Lung (tissue), 12 donors: Measurements from ENCODE around the gene ANKRD40. TPM values are rescaled to one million over a fixed set of nuclear protein-coding genes. Genes with fewer than 3 reads are reported as not detected.
"Not testable (repeated sequence)": the region's sequence is repeated elsewhere in the genome, so short reads cannot be mapped to it uniquely, and the experiment has no call there.

ENCODE experiments used
- ATAC-seq: fragments of 200-7000 bp; cut with Tn5 transposase; one replicate; pipeline ENCODE4 v1.9.1; 2020; ENCODE audit warnings: moderate number of reproducible peaks; ENCODE audit not compliant: insufficient read depth, low FRiP score
- DNase-seq, 3 donors: peaks; one replicate each; pipeline ENCODE4 v3.0.0-alpha.2; 2013 to 2017
- H3K27ac ChIP-seq, 2 donors: one replicate each; pipeline ENCODE4 v1.5.1; 2013; ENCODE audit warnings: mild to moderate bottlenecking in 2 of 2, moderate library complexity in 2 of 2, control low read depth in 1 of 2, inconsistent platforms in 1 of 2, low read depth in 1 of 2, low read length in 1 of 2
- H3K27me3 ChIP-seq, 3 donors: one replicate each; pipeline ENCODE4 v1.5.1; 2013; ENCODE audit warnings: low read length in 2 of 3; ENCODE audit not compliant: control insufficient read depth in 3 of 3, insufficient read depth in 3 of 3
- H3K36me3 ChIP-seq, 4 donors: one replicate each; pipeline ENCODE4 v1.5.1; 2013; ENCODE audit warnings: low read length in 4 of 4, mild to moderate bottlenecking in 1 of 4, moderate library complexity in 1 of 4; ENCODE audit not compliant: control insufficient read depth in 4 of 4, insufficient read depth in 4 of 4
- H3K4me1 ChIP-seq, 5 donors: one replicate each; pipeline ENCODE4 v1.5.1; 2013; ENCODE audit warnings: low read length in 5 of 5, mild to moderate bottlenecking in 2 of 5, moderate library complexity in 1 of 5; ENCODE audit not compliant: control insufficient read depth in 5 of 5, insufficient read depth in 5 of 5
- H3K4me3 ChIP-seq: one replicate; pipeline ENCODE4 v1.5.1; 2013; ENCODE audit warnings: mild to moderate bottlenecking, control low read depth, moderate library complexity
- H3K9ac ChIP-seq, 2 donors: one replicate each; pipeline ENCODE4 v1.5.1; 2013; ENCODE audit warnings: low read length in 2 of 2, control low read depth in 1 of 2; ENCODE audit not compliant: insufficient read depth in 1 of 2
- H3K9me3 ChIP-seq, 4 donors: one replicate each; pipeline ENCODE4 v1.5.1; 2013; ENCODE audit warnings: low read length in 3 of 4, mild to moderate bottlenecking in 1 of 4, moderate library complexity in 1 of 4; ENCODE audit not compliant: control insufficient read depth in 4 of 4, insufficient read depth in 3 of 4
- WGBS, 2 donors: extraction: QIAGEN DNeasy Blood & Tissue Kit; methylation state at CpG; one replicate each; pipeline ENCODE4 v1.1.7; 2013; 5-methylcytosine and 5-hydroxymethylcytosine counted together
- polyA plus RNA-seq, 2 donors: library from polyadenylated mRNA; stranded (reverse); fragments of 200-250 nt; gene quantifications; one replicate each; pipeline ENCODE4 v1.2.1, GENCODE V29; 2013
- total RNA-seq, 2 donors: library from RNA; depleted of rRNA in 1 of 2; stranded (reverse); fragments of >200 nt in 1 of 2; gene quantifications; one replicate each; pipeline ENCODE4 v1.2.1, GENCODE V29; 2014 to 2021
- TF ChIP-seq, protein P1 (sequence below): IDR thresholded peaks from 2 replicates; pipeline ENCODE4 v1.5.1; 2012; ENCODE audit warnings: mild to moderate bottlenecking; ENCODE audit errors: control extremely low read depth, extremely low read depth
- donor health status: control.
- donor health status: control.
- donor health status: Bipolar disorder and iron deficiency.
- donor health status: healthy.
- donor health status: DM: yes; HTN: yes; CAD: no.

The ANKRD40 gene
- total and polyA plus RNA-seq, 4 donors, result 14.6 to 38.9 (median 25.1) TPM

DNA sequence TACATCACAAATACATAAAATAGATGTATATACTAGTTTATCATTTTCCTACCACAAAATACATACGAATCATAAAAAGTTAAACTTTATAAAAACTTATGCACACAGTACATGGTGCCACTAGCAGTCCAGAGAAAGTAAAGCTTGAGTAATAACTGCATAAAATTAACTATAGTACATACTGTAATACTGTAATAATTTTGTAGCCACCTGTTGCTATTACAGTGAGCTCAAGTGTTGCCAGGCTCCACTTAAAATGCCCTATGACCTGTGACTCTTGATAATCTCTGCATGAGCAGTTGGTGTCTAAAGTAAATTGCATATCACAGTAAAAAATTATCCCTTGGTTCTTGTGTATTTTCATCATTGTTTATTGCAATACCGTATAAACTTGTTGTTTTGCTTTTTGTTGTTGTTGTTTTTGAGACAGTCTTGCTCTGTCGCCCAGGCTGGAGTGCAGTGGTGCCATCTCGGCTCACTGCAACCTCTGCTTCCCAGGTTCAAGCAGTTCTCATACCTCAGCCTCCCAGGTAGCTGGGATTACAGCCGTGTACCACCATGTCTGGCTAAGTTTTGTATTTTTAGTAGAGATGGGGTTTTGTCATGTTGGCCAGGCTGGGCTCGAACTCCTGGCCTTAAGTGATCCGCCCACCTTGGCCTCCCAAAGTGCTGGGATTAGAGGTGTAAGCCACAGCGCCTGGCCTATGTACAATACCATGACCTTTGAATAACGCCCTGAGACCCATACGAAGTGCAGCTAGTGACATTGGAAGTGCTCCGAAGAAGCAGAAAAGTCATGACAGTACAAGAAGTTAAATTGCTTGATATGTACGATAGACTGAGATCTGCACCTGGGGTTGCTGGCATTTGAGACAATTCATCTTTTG is 18.3 kb upstream of the ANKRD40 start:
- ATAC-seq, result no peak
- H3K4me3 ChIP-seq, result no peak overlapping the region
- WGBS, 2 donors, result 83 to 88% methylated on average over 12 of the region's 12 CpGs
- no peak for DNase-seq
- TF ChIP-seq, protein P1, sequence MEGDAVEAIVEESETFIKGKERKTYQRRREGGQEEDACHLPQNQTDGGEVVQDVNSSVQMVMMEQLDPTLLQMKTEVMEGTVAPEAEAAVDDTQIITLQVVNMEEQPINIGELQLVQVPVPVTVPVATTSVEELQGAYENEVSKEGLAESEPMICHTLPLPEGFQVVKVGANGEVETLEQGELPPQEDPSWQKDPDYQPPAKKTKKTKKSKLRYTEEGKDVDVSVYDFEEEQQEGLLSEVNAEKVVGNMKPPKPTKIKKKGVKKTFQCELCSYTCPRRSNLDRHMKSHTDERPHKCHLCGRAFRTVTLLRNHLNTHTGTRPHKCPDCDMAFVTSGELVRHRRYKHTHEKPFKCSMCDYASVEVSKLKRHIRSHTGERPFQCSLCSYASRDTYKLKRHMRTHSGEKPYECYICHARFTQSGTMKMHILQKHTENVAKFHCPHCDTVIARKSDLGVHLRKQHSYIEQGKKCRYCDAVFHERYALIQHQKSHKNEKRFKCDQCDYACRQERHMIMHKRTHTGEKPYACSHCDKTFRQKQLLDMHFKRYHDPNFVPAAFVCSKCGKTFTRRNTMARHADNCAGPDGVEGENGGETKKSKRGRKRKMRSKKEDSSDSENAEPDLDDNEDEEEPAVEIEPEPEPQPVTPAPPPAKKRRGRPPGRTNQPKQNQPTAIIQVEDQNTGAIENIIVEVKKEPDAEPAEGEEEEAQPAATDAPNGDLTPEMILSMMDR, result no peak
- H3K9ac ChIP-seq, result no peak overlapping the region
- peaks cover 0 to 3% (median 0%) of the 10 kb centered on the region in 4 donors for H3K36me3 ChIP-seq
- H3K27ac ChIP-seq, result no peak overlapping the region
- H3K27me3 ChIP-seq, result no peaks in the 10 kb centered on the region
- H3K9me3 ChIP-seq, result no peaks in the 10 kb centered on the region
- H3K4me1 ChIP-seq, result peaks cover 0 to 44% (median 16%) of the 10 kb centered on the region in 5 donors

DNA sequence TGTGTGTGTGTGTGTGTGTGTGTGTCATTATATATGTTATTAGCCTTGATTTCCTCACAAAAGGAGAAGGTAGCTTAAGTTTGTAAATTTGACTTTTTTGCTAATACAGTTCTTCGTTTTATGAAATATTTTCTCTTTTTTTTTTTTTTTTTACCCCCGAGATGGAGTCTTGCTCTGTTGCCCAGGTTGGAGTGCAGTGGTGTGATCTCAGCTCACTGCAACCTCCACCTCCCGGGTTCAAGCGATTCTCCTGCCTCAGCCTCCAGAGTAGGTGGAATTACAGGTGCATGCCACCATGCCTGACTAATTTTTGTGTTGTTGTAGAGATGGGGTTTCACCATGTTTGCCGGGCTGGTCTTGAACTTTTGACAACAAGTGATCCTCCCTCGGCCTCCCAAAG is 16.9 kb upstream of the ANKRD40 start:
- not testable (repeated sequence) for H3K9me3 ChIP-seq, H3K9ac ChIP-seq, H3K36me3 ChIP-seq, H3K4me3 ChIP-seq, H3K27ac ChIP-seq, H3K27me3 ChIP-seq, ATAC-seq, DNase-seq
- 90 to 98% methylated on average over 6 of the region's 6 CpGs for WGBS, 2 donors
- peaks cover 0 to 40% (median 17%) of the 10 kb centered on the region in 5 donors for H3K4me1 ChIP-seq

DNA sequence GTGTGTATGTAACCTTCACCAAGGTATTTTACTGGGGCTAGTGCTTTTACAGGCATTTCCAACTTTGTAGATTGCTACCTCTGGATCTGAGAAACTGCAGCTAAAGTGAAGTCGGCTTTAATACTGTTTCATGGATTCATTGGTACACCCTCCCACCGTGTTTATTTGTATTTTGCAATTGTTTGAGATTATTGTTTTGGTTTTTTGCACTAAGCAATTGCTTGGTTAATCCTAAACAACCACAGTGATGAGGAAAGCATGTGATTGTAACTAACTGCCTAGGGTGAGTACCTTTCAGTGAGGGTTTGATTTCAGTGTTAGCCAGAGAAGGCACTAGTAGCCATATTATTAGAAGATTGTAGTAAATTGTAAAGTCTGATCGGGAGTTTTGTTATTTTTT is 15.0 kb upstream of the ANKRD40 start:
- H3K27me3 ChIP-seq, result no peaks in the 10 kb centered on the region
- DNase-seq (no peak), ATAC-seq (no peak)
- TF ChIP-seq, protein P1, result no peak
- H3K9ac ChIP-seq, result no peak overlapping the region
- 43 to 56% methylated on average over 3 of the region's 3 CpGs for WGBS, 2 donors
- no peak overlapping the region for H3K27ac ChIP-seq
- H3K9me3 ChIP-seq, result no peaks in the 10 kb centered on the region
- no peak overlapping the region for H3K4me3 ChIP-seq
- peaks cover 0 to 34% (median 19%) of the 10 kb centered on the region in 5 donors for H3K4me1 ChIP-seq
- H3K36me3 ChIP-seq, result peaks cover 0 to 3% (median 0%) of the 10 kb centered on the region in 4 donors

- ATAC-seq (no peak), DNase-seq (peak in 2 of 3 donors; percentile 22 to 27)
- Histone ChIP-seq H3K9me3 (no peaks in the 10 kb centered on the region), H3K27ac (no peak overlapping the region), H3K27me3 (no peaks in the 10 kb centered on the region), H3K36me3 (peaks cover 0 to 3% (median 0%) of the 10 kb centered on the region in 4 donors), H3K4me3 (peak overlapping the region; percentile 28), H3K9ac (peak overlapping the region; percentile 73 to 92), H3K4me1 (peaks cover 0 to 24% (median 19%) of the 10 kb centered on the region in 5 donors)
- TF ChIP-seq, protein P1, result no peak
- WGBS, 2 donors, result 7 to 8% methylated on average over 7 of the region's 7 CpGs
Measured at GRCh38 chr17:50721194-50722010, 13.7 kb upstream of the ANKRD40 start.
